Renal cortex interstitium (tissue), 11 donors: ENCODE results near the gene FRMD4B. TPM values are rescaled to one million over a fixed set of nuclear protein-coding genes. Genes with fewer than 3 reads are reported as not detected.
"Not testable (repeated sequence)": the region's sequence is repeated elsewhere in the genome, so short reads cannot be mapped to it uniquely, and the experiment has no call there.

Source experiments
- DNase-seq, 11 donors: peaks; one replicate each; pipeline ENCODE4 v3.0.0-alpha.2; 2013; ENCODE audit warnings: low read depth in 9 of 11, low spot score in 4 of 11; ENCODE audit errors: extremely low read depth in 1 of 11
- polyA plus RNA-seq, 3 donors: library from polyadenylated mRNA; unstranded; fragments of 120-200 nt; gene quantifications; one replicate each; pipeline ENCODE4 v1.2.1, GENCODE V29; 2013; ENCODE audit not compliant: insufficient read length in 3 of 3

Gene FRMD4B
- polyA plus RNA-seq, 3 donors, result 42.4 to 45.6 (median 45.2) TPM

GRCh38 chr3:69299344-69299743, 86.5 kb downstream of the FRMD4B start:
- DNase-seq, result no peak

GRCh38 chr3:69297501-69297900, 88.4 kb downstream of the FRMD4B start:
- DNase-seq, result no peak

GRCh38 chr3:69296995-69297394, 88.9 kb downstream of the FRMD4B start:
- DNase-seq, result no peak

GRCh38 chr3:69294014-69294766, 91.7 kb downstream of the FRMD4B start:
- DNase-seq, result no peak

- DNase-seq, result no peak
Measured at GRCh38 chr3:69292959-69293574, 92.8 kb downstream of the FRMD4B start.

GRCh38 chr3:69292185-69292584, 93.7 kb downstream of the FRMD4B start:
- DNase-seq, result no peak

- DNase-seq, result no peak
Measured at GRCh38 chr3:69290430-69290829, 95.5 kb downstream of the FRMD4B start.

- no peak for DNase-seq
Measured at GRCh38 chr3:69290006-69290405, 95.9 kb downstream of the FRMD4B start.

GRCh38 chr3:69288161-69288895, 97.6 kb downstream of the FRMD4B start:
- no peak for DNase-seq

GRCh38 chr3:69283913-69284611, 101.8 kb downstream of the FRMD4B start:
- no peak for DNase-seq

GRCh38 chr3:69283496-69283895, 102.4 kb downstream of the FRMD4B start:
- no peak for DNase-seq

- no peak for DNase-seq
Measured at GRCh38 chr3:69282181-69282580, 103.7 kb downstream of the FRMD4B start.

- DNase-seq, result not testable (repeated sequence)
Measured at GRCh38 chr3:69277403-69277802, 108.5 kb downstream of the FRMD4B start.

GRCh38 chr3:69276884-69277283, 109.0 kb downstream of the FRMD4B start:
- no peak for DNase-seq

GRCh38 chr3:69276191-69276590, 109.7 kb downstream of the FRMD4B start:
- DNase-seq, result not testable (repeated sequence)

- DNase-seq, result no peak
Measured at GRCh38 chr3:69273896-69274295, 112.0 kb downstream of the FRMD4B start.

- no peak for DNase-seq
Measured at GRCh38 chr3:69272556-69272955, 113.3 kb downstream of the FRMD4B start.

- DNase-seq, result no peak
Measured at GRCh38 chr3:69271098-69271497, 114.8 kb downstream of the FRMD4B start.

GRCh38 chr3:69266585-69266984, 119.3 kb downstream of the FRMD4B start:
- no peak for DNase-seq

GRCh38 chr3:69266071-69266470, 119.8 kb downstream of the FRMD4B start:
- not testable (repeated sequence) for DNase-seq
